Measurements from ENCODE around the gene PRR13. TPM values are rescaled to one million over a fixed set of nuclear protein-coding genes. Genes with fewer than 3 reads are reported as not detected.

PRR13 gene
- total RNA-seq, 1 experiment from 2014 or later: 216 TPM

DNA sequence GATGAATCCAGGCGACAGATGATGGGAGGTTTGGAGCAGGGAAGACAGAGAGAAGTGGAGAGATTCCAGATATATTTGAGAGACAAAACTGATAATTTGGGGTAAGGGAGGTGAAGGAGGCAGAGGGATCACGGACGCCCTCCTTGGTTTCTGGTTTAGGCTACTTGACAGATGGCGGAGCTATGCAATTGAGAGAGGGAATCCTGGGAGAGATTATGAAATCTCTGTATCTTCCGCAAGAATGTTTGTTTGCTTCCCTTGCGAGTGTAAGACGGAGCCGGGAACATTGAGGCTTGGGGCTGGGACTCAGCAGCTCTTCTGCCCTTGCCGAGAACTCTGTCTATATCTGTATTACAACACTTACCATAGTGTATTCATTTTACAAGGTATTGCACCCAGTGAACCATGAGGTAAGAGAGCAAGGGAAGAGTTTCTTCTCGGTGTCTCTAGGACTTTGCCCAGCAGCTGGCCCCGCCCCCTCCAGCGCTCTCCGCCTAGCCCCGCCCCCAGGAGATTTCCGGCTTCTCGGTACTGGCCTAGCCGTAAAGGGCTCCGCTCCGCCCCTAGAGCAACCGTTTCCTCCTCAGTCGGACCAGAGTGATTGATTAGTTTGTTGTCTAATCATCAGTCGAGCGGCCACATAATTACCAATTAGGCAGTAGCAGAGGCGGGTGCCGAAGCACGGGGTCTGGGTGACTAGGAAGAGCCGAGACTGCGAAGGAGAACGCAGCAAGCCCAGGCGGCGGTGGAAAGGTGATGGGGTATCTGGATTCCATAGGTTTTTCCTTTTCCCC lies at the start of gene PRR13 (continued):
- TF ChIP-seq EZH2phosphoT487 (IDR thresholded peaks at IDR 0.05; ENCODE audit: borderline replicate concordance): no peak
- no peak for TF ChIP-seq TCF7L2 (IDR thresholded peaks at IDR 0.05; ENCODE audit: borderline replicate concordance, extremely low read depth, insufficient read depth, insufficient read length)
- TF ChIP-seq SRF (IDR thresholded peaks at IDR 0.05; ENCODE audit: low read depth): no peak
- TF ChIP-seq ZNF274 (IDR thresholded peaks at IDR 0.05; ENCODE audit: low read depth, low read length): no peak
- TF ChIP-seq POLR2AphosphoS5 (IDR thresholded peaks at IDR 0.05; ENCODE audit: low read depth, low read length): peak; percentile 99
- TF ChIP-seq, protein P1, sequence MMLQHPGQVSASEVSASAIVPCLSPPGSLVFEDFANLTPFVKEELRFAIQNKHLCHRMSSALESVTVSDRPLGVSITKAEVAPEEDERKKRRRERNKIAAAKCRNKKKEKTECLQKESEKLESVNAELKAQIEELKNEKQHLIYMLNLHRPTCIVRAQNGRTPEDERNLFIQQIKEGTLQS (IDR thresholded peaks at IDR 0.05): no peak
- TF ChIP-seq EGR1 (IDR thresholded peaks at IDR 0.05; ENCODE audit: low read depth): no peak; the same call in 1 of the 2 replicates

DNA sequence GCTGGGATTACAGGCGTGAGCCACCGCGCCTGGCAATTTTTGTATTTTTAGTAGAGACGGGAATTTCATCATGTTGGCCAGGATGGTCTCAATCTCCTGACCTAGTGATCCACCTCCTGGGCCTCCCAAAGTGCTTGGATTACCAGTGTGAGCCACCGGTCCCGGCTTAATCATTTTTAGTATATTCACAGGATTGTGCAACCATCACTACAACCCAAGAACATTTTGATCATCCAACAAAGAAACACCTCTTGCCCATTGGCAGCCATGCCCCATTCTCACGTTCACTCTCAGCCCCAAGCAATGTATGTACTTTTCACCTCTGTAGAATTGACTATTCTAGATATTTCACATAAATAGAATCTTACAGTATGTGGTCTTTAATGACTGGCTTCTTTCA lies 41.6 kb upstream of the PRR13 start:
- H4K20me1 ChIP-seq (ENCODE audit: insufficient read depth): 0 out of 2 replicates have a peak, but pooled peaks cover 4% of the 10 kb centered on the region
- no peaks in the 10 kb centered on the region for H3K9me3 ChIP-seq (ENCODE audit: control insufficient read depth in 1 of 2, insufficient read depth in 1 of 2, low read depth in 1 of 2, low read length in 2 of 2)
- no TSS peak for BruUV-seq (replicated peaks)
- TF ChIP-seq ZNF274 (IDR thresholded peaks at IDR 0.05; ENCODE audit: low read depth, low read length) (no peak), EZH2 (IDR thresholded peaks at IDR 0.05) (no peak), RAD21 (IDR thresholded peaks at IDR 0.05; ENCODE audit: low read depth) (no peak), TCF7L2 (IDR thresholded peaks at IDR 0.05; ENCODE audit: borderline replicate concordance, extremely low read depth, insufficient read depth, insufficient read length) (no peak), CEBPB (IDR thresholded peaks at IDR 0.05; ENCODE audit: low read depth) (no peak), POLR2A (IDR thresholded peaks at IDR 0.05; ENCODE audit: borderline replicate concordance, extremely low read depth, insufficient read depth, insufficient read length) (no peak), YY1 (IDR thresholded peaks at IDR 0.05; ENCODE audit: extremely low read depth, insufficient replicate concordance, low read depth, low read length) (no peak), SIN3A (IDR thresholded peaks at IDR 0.05; ENCODE audit: low read depth) (no peak), SRF (IDR thresholded peaks at IDR 0.05; ENCODE audit: low read depth) (no peak)
- TF ChIP-seq, protein P2, sequence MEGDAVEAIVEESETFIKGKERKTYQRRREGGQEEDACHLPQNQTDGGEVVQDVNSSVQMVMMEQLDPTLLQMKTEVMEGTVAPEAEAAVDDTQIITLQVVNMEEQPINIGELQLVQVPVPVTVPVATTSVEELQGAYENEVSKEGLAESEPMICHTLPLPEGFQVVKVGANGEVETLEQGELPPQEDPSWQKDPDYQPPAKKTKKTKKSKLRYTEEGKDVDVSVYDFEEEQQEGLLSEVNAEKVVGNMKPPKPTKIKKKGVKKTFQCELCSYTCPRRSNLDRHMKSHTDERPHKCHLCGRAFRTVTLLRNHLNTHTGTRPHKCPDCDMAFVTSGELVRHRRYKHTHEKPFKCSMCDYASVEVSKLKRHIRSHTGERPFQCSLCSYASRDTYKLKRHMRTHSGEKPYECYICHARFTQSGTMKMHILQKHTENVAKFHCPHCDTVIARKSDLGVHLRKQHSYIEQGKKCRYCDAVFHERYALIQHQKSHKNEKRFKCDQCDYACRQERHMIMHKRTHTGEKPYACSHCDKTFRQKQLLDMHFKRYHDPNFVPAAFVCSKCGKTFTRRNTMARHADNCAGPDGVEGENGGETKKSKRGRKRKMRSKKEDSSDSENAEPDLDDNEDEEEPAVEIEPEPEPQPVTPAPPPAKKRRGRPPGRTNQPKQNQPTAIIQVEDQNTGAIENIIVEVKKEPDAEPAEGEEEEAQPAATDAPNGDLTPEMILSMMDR (IDR thresholded peaks at IDR 0.05 in 2 of 3, conservative IDR thresholded peaks at IDR 0.05 in 1 of 3; ENCODE audit: borderline replicate concordance in 1 of 3, insufficient read depth in 1 of 3, low read depth in 2 of 3, low read length in 2 of 3): no peak
- TF ChIP-seq, protein P1 (IDR thresholded peaks at IDR 0.05): no peak
- TF ChIP-seq, protein P3, sequence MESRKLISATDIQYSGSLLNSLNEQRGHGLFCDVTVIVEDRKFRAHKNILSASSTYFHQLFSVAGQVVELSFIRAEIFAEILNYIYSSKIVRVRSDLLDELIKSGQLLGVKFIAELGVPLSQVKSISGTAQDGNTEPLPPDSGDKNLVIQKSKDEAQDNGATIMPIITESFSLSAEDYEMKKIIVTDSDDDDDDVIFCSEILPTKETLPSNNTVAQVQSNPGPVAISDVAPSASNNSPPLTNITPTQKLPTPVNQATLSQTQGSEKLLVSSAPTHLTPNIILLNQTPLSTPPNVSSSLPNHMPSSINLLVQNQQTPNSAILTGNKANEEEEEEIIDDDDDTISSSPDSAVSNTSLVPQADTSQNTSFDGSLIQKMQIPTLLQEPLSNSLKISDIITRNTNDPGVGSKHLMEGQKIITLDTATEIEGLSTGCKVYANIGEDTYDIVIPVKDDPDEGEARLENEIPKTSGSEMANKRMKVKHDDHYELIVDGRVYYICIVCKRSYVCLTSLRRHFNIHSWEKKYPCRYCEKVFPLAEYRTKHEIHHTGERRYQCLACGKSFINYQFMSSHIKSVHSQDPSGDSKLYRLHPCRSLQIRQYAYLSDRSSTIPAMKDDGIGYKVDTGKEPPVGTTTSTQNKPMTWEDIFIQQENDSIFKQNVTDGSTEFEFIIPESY (IDR thresholded peaks at IDR 0.05; ENCODE audit: extremely low read depth, insufficient replicate concordance, low read length): no peak
- H3K4me2 ChIP-seq (ENCODE audit: low read length): no peak overlapping the region
- no peak overlapping the region for H2AFZ ChIP-seq (ENCODE audit: low read depth, low read length, poor library complexity, severe bottlenecking)
- CTCF ChIA-PET: no interaction called here
- RAD21 ChIA-PET (ENCODE audit: low non-redundant PET in 1 of 2, low total read pairs in 2 of 2, uncharacterized antibody in 2 of 2, unreplicated experiment in 2 of 2): no interaction called here
- ATAC-seq: no peak
- H3K9ac ChIP-seq (ENCODE audit: low read length): no peak overlapping the region
- intact Hi-C loops (cut with micrococcal nuclease): no loop called here
- DNase-seq (ENCODE audit: low read depth, low spot score): no peak
- H3K27me3 ChIP-seq (ENCODE audit: insufficient read depth, low read length): no peaks in the 10 kb centered on the region
- peaks cover 92% of the 10 kb centered on the region for H3K79me2 ChIP-seq (ENCODE audit: insufficient read depth, low read length)
- H3K36me3 ChIP-seq (ENCODE audit: control insufficient read depth in 1 of 2, insufficient read depth in 2 of 2, low read length in 2 of 2): peaks cover 0 to 2% of the 10 kb centered on the region in 2 experiments; a peak in 1 of 4 replicates
- POLR2A ChIA-PET: no interaction called here
- H3K27ac ChIP-seq (ENCODE audit: low read depth, low read length): no peak overlapping the region
- no peaks in the 10 kb centered on the region; a peak in 1 of 4 replicates for H3K4me1 ChIP-seq (ENCODE audit: control insufficient read depth in 1 of 2, insufficient read depth in 2 of 2, low read length in 2 of 2)
- H3K9me2 ChIP-seq (ENCODE audit: insufficient read depth): no peaks in the 10 kb centered on the region
- H3K4me3 ChIP-seq (replicated peaks in 1 of 2; ENCODE audit: low read depth in 1 of 2, low read length in 2 of 2): no peak overlapping the region

All from HCT116 (cell line).